IMR-90 (cell line): Measurements from ENCODE around the gene ZSCAN5A. TPM values are rescaled to one million over a fixed set of nuclear protein-coding genes. Genes with fewer than 3 reads are reported as not detected.

ENCODE experiments used
- ATAC-seq: fragments of 200-7000 bp; cut with Tn5 transposase; 2 replicates; pipeline ENCODE4 v1.9.1; 2020; ENCODE audit warnings: low read depth, mild to moderate bottlenecking, moderate library complexity
- BruUV-seq: library from RNA; stranded (reverse); fragments of 400-500 nt; replicated peaks from 2 replicates; lab custom pipeline; 2021; lab: Mats Ljungman, UMichigan
- CTCF ChIA-PET: fragments of 300-600 bp; formaldehyde crosslinking; extraction: SDS; loops from one replicate; lab custom pipeline; 2021; ENCODE audit warnings: antibody characterized with exemption; lab: Yijun Ruan, JAX
- POLR2A ChIA-PET: fragments of 300-600 bp; sonication (Branson Sonifier 250); formaldehyde crosslinking; loops from one replicate; lab custom pipeline; 2022; ENCODE audit warnings: antibody characterized with exemption; ENCODE audit not compliant: unreplicated experiment; lab: Charles Lee
- DNase-seq: peaks from one replicate; pipeline ENCODE4 v3.0.0; 2013
- H2AFZ ChIP-seq: replicated peaks from 2 replicates; pipeline ENCODE3; 2013; ENCODE audit warnings: low read length, mild to moderate bottlenecking; ENCODE audit not compliant: poor library complexity
- H2AK5ac ChIP-seq: 2 replicates; pipeline ENCODE4 v1.6.1; 2013; ENCODE audit warnings: low read depth, low read length, inconsistent platforms
- H2AK9ac ChIP-seq: replicated peaks from 2 replicates; pipeline ENCODE3; 2013; ENCODE audit warnings: mild to moderate bottlenecking, low read depth, low read length, moderate library complexity; ENCODE audit not compliant: poor library complexity
- H2BK120ac ChIP-seq: 2 replicates; pipeline ENCODE4 v1.6.1; 2013; ENCODE audit warnings: low read depth, low read length, inconsistent platforms
- H2BK15ac ChIP-seq: 3 replicates; pipeline ENCODE4 v1.6.1; 2013; ENCODE audit warnings: low read depth, low read length, inconsistent platforms
- H2BK20ac ChIP-seq: 2 replicates; pipeline ENCODE4 v1.6.1; 2013; ENCODE audit warnings: low read depth, mild to moderate bottlenecking, inconsistent platforms, low read length, moderate library complexity
- H2BK5ac ChIP-seq: 2 replicates; pipeline ENCODE4 v1.6.1; 2013; ENCODE audit warnings: mild to moderate bottlenecking, low read depth, low read length, inconsistent platforms; ENCODE audit not compliant: poor library complexity, severe bottlenecking
- H3K14ac ChIP-seq: replicated peaks from 2 replicates; pipeline ENCODE4 v1.6.1; 2013; ENCODE audit warnings: low read depth, low read length, inconsistent platforms
- H3K18ac ChIP-seq: 2 replicates; pipeline ENCODE4 v1.6.1; 2013; ENCODE audit warnings: low read depth, low read length, control low read depth
- H3K23ac ChIP-seq: 2 replicates; pipeline ENCODE4 v1.6.1; 2013; ENCODE audit warnings: low read depth, low read length, inconsistent platforms
- H3K27ac ChIP-seq: 2 replicates; pipeline ENCODE4 v1.5.1; 2013; ENCODE audit warnings: mild to moderate bottlenecking, control low read depth, low read length; ENCODE audit not compliant: insufficient read depth
- H3K27me3 ChIP-seq: 2 replicates; pipeline ENCODE4 v1.6.1; 2013; ENCODE audit warnings: low read length; ENCODE audit not compliant: control insufficient read depth, insufficient read depth
- H3K36me3 ChIP-seq: 2 replicates; pipeline ENCODE4 v1.6.1; 2013; ENCODE audit warnings: low read length, mixed read lengths; ENCODE audit not compliant: control insufficient read depth, insufficient read depth
- H3K4ac ChIP-seq: 2 replicates; pipeline ENCODE4 v1.6.1; 2013; ENCODE audit warnings: low read depth, low read length, inconsistent platforms
- H3K4me1 ChIP-seq: 2 replicates; pipeline ENCODE4 v1.6.1; 2013; ENCODE audit warnings: low read length, mixed read lengths; ENCODE audit not compliant: control insufficient read depth, insufficient read depth
- H3K4me2 ChIP-seq: 2 replicates; pipeline ENCODE4 v1.6.1; 2013; ENCODE audit warnings: low read depth, mild to moderate bottlenecking, control low read depth, low read length, moderate library complexity
- H3K4me3 ChIP-seq: 2 replicates; pipeline ENCODE4 v1.5.1; 2013; ENCODE audit warnings: low read depth, mild to moderate bottlenecking, control low read depth, low read length, moderate library complexity; ENCODE audit not compliant: insufficient read depth
- H3K56ac ChIP-seq: 2 replicates; pipeline ENCODE4 v1.6.1; 2013; ENCODE audit warnings: low read length, inconsistent platforms; ENCODE audit not compliant: insufficient read depth; ENCODE audit errors: extremely low read depth
- H3K79me1 ChIP-seq, 2 experiments: 2 replicates each; pipeline ENCODE4 v1.6.1; 2013; ENCODE audit warnings: low read length in 2 of 2, inconsistent platforms in 1 of 2, low read depth in 1 of 2
- H3K9ac ChIP-seq: 2 replicates; pipeline ENCODE4 v1.6.1; 2013; ENCODE audit warnings: low read depth, low read length, control low read depth
- H3K9me1 ChIP-seq: 2 replicates; pipeline ENCODE4 v1.6.1; 2013; ENCODE audit warnings: low read length, inconsistent platforms; ENCODE audit not compliant: insufficient read depth
- H3K9me3 ChIP-seq: 2 replicates; pipeline ENCODE4 v1.6.1; 2013; ENCODE audit warnings: low read length; ENCODE audit not compliant: control insufficient read depth, insufficient read depth
- H4K20me1 ChIP-seq: 2 replicates; pipeline ENCODE4 v1.6.1; 2013; ENCODE audit warnings: low read length, inconsistent platforms; ENCODE audit not compliant: insufficient read depth
- H4K5ac ChIP-seq: 2 replicates; pipeline ENCODE4 v1.6.1; 2013; ENCODE audit warnings: mild to moderate bottlenecking, low read depth, low read length, control low read depth
- H4K8ac ChIP-seq, 2 experiments: 2 replicates each; pipeline ENCODE4 v1.6.1; 2013; ENCODE audit warnings: low read depth in 2 of 2, low read length in 2 of 2, control low read depth in 1 of 2, inconsistent platforms in 1 of 2
- H4K91ac ChIP-seq: 2 replicates; pipeline ENCODE4 v1.6.1; 2013; ENCODE audit warnings: low read depth, low read length, inconsistent platforms; ENCODE audit not compliant: insufficient read depth
- BHLHE40 ChIP-seq: fragments of 150-350 bp; IDR thresholded peaks from 2 replicates; pipeline ENCODE4 v1.6.1; 2016; ENCODE audit warnings: mild to moderate bottlenecking, low read depth, low read length
- CEBPB ChIP-seq: IDR thresholded peaks from 2 replicates; pipeline ENCODE4 v1.6.1; 2012; ENCODE audit warnings: low read depth, low read length, improper control_type of control experiment
- CHD1 ChIP-seq: IDR thresholded peaks from 2 replicates; pipeline ENCODE4 v1.6.1; 2012; ENCODE audit warnings: low read depth, low read length, improper control_type of control experiment
- MAZ ChIP-seq: IDR thresholded peaks from 2 replicates; pipeline ENCODE4 v1.6.1; 2012; ENCODE audit warnings: low read depth, mild to moderate bottlenecking, low read length, improper control_type of control experiment, moderate library complexity, borderline replicate concordance
- MXI1 ChIP-seq: IDR thresholded peaks from 2 replicates; pipeline ENCODE4 v1.6.1; 2012; ENCODE audit warnings: low read depth, mild to moderate bottlenecking, low read length, moderate library complexity, borderline replicate concordance
- NFE2L2 ChIP-seq: fragments of 150-350 bp; IDR thresholded peaks from 2 replicates; pipeline ENCODE4 v1.6.1; 2016; ENCODE audit warnings: low read depth, mild to moderate bottlenecking, low read length
- RCOR1 ChIP-seq: IDR thresholded peaks from 2 replicates; pipeline ENCODE4 v1.6.1; 2012; ENCODE audit warnings: mild to moderate bottlenecking, low read length, improper control_type of control experiment; ENCODE audit not compliant: insufficient replicate concordance
- SMC3 ChIP-seq: fragments of 150-350 bp; IDR thresholded peaks from 2 replicates; pipeline ENCODE4 v1.6.1; 2016; ENCODE audit warnings: low read depth, mild to moderate bottlenecking, antibody characterized with exemption, low read length, moderate library complexity
- WGBS, 2 experiments: methylation state at CpG; one replicate each; pipeline versions ENCODE4 v1.1.5 to v1.1.7; 2013; ENCODE audit warnings: missing lambda C conversion rate in 2 of 2; ENCODE audit not compliant: insufficient read length in 1 of 2; ENCODE audit errors: extremely low coverage in 2 of 2; 5-methylcytosine and 5-hydroxymethylcytosine counted together
- dilution Hi-C: fragments of 300-500 bp; cut with HindIII; formaldehyde crosslinking; loops from one replicate; pipeline ENCODE4 v1.14.3; 2018; ENCODE audit warnings: low sequenced_read_pairs; ENCODE audit not compliant: unreplicated experiment
- in situ Hi-C: fragments of 300-500 bp; cut with MboI; formaldehyde crosslinking; loops from 3 replicates; pipeline ENCODE4 v1.14.3; 2019; ENCODE audit warnings: low sequenced_read_pairs, inconsistent platforms, mixed read lengths
- intact Hi-C: fragments of 100-400 bp; cut with micrococcal nuclease; formaldehyde crosslinking; loops from 2 replicates; pipeline ENCODE4 v1.10.0; 2022
- polyA plus RNA-seq, 3 experiments: library from polyadenylated mRNA; depleted of rRNA; stranded (reverse); fragments of >200 nt; gene quantifications; 2 replicates each; pipeline ENCODE4 v1.2.3, GENCODE V29; 2012; ENCODE audit warnings: low replicate concordance in 1 of 3
- total RNA-seq: library from RNA; depleted of rRNA; stranded (reverse); fragments of >200 nt; gene quantifications from 2 replicates; pipeline ENCODE4 v1.2.3, GENCODE V29; 2012
- TF ChIP-seq, protein P1 (sequence below): fragments of 150-350 bp; IDR thresholded peaks from 2 replicates; pipeline ENCODE4 v1.6.1; 2016; ENCODE audit warnings: low read depth, mild to moderate bottlenecking, low read length, moderate library complexity, borderline replicate concordance

The ZSCAN5A gene
- total and polyA plus RNA-seq, 2 of the 4 experiments (the other 2 are of a cell fraction): 4.3 to 5.0 TPM

GRCh38 chr19:56351208-56351607, 36.6 kb upstream of the ZSCAN5A start:
- no peak overlapping the region for H2BK120ac ChIP-seq
- BruUV-seq: no TSS peak
- no peaks in the 10 kb centered on the region for H4K20me1 ChIP-seq
- H3K18ac ChIP-seq: no peak overlapping the region
- intact Hi-C loops (no loop called here), dilution Hi-C loops (no loop called here), in situ Hi-C loops (no loop called here)
- POLR2A ChIA-PET: no interaction called here
- no peak overlapping the region for H2AFZ ChIP-seq
- no peaks in the 10 kb centered on the region for H3K79me1 ChIP-seq
- CTCF ChIA-PET: no interaction called here
- H2BK5ac ChIP-seq: no peak overlapping the region
- DNase-seq (no peak), ATAC-seq (no peak)
- no peak overlapping the region for H4K5ac ChIP-seq
- H4K91ac ChIP-seq: no peak overlapping the region
- no peak overlapping the region for H3K23ac ChIP-seq
- H3K36me3 ChIP-seq: no peaks in the 10 kb centered on the region
- H4K8ac ChIP-seq: no peak overlapping the region
- TF ChIP-seq, protein P1, sequence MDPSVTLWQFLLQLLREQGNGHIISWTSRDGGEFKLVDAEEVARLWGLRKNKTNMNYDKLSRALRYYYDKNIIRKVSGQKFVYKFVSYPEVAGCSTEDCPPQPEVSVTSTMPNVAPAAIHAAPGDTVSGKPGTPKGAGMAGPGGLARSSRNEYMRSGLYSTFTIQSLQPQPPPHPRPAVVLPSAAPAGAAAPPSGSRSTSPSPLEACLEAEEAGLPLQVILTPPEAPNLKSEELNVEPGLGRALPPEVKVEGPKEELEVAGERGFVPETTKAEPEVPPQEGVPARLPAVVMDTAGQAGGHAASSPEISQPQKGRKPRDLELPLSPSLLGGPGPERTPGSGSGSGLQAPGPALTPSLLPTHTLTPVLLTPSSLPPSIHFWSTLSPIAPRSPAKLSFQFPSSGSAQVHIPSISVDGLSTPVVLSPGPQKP: no peak
- TF ChIP-seq CHD1: no peak
- no peak for TF ChIP-seq BHLHE40
- no peak for TF ChIP-seq MXI1
- no peak for TF ChIP-seq RCOR1
- no peak for TF ChIP-seq CEBPB
- TF ChIP-seq SMC3: no peak
- TF ChIP-seq MAZ: no peak
- no peak for TF ChIP-seq NFE2L2
- no peak overlapping the region for H2AK9ac ChIP-seq
- no peak overlapping the region for H3K27ac ChIP-seq
- no peak overlapping the region for H3K4me3 ChIP-seq
- WGBS, 2 experiments: 41% methylated on average over 2 of the region's 6 CpGs; no CpG with 5 or more reads in 1 of the 2 experiments
- H3K4me2 ChIP-seq: no peak overlapping the region
- no peak overlapping the region for H2BK15ac ChIP-seq
- no peaks in the 10 kb centered on the region for H3K27me3 ChIP-seq
- H3K9ac ChIP-seq: no peak overlapping the region
- H3K4me1 ChIP-seq: no peaks in the 10 kb centered on the region
- no peak overlapping the region for H3K56ac ChIP-seq
- H3K14ac ChIP-seq: no peak overlapping the region
- H3K4ac ChIP-seq: no peak overlapping the region
- peaks cover 4% of the 10 kb centered on the region; the same call in 1 of the 2 replicates for H3K9me3 ChIP-seq
- H2AK5ac ChIP-seq: no peak overlapping the region
- H2BK20ac ChIP-seq: no peak overlapping the region
- no peaks in the 10 kb centered on the region for H3K9me1 ChIP-seq
